ENCODE results near the gene TMEM156.
A peak's percentile ranks its signal among the peaks of the same experiment; 100 is the strongest.

Gene TMEM156

DNA sequence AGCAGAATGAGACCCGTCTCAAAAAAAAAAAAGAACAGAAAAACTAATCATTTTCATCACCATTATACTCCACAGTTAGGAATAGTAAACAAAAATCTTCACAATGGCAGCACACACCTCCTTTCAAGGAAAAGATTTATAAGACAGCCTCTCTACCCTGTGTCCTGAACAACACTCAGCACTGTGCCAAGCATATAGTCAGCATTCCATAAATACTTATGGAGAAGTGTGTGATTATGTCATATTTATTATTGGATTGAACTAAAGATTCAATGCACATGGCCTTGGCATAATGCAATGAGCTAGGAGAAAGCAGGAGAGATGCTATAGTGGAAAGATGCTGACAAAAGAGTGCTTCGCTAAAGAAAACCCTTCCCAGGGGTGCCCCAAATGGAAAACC lies 112.0 kb downstream of the TMEM156 start:
- TF ChIP-seq CTCF (IDR thresholded peaks at IDR 0.05; ENCODE audit: low read length, missing control alignments) = no peak
- no peak overlapping the region for H3K4me3 ChIP-seq (replicated peaks; ENCODE audit: low read depth, low read length)
- peak; percentile 24 for DNase-seq (ENCODE audit: low read depth)

- TF ChIP-seq CTCF (IDR thresholded peaks at IDR 0.05; ENCODE audit: low read length, missing control alignments) = no peak
- H3K4me3 ChIP-seq (replicated peaks; ENCODE audit: low read depth, low read length) = no peak overlapping the region
- no peak for DNase-seq (ENCODE audit: low read depth)
Measured at GRCh38 chr4:38919494-38919893, 112.7 kb downstream of the TMEM156 start.

DNA sequence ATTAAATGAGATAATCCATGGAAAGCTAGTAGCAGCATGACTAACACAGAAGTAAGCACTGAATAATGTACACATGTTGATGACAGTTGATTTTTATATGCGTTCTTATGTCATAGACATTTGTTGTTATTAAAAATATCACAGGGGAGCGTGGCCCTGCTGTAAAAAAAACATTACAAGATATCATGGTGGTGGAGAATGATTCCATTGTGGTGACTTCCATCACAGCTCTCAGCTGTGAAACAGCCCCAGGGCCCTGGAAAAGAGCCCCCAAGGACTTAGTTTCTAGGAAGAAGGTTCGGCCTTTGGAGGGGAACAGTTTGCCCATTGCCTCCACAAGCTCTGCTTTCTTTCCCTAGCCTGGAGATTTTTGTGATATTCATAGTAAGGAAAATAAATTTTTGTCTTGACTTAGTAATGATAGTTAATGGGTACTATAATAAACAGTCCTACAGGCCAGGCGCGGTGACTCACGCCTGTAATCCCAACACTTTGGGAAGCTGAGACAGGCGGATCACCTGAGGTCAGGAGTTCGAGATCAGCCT lies 114.7 kb downstream of the TMEM156 start:
- no peak overlapping the region for H3K4me3 ChIP-seq (replicated peaks; ENCODE audit: low read depth, low read length)
- no peak for DNase-seq (ENCODE audit: low read depth)
- TF ChIP-seq CTCF (IDR thresholded peaks at IDR 0.05; ENCODE audit: low read length, missing control alignments) = no peak
